ENCODE measurements around the gene FAF2.
"Not testable (repeated sequence)": the region's sequence is repeated elsewhere in the genome, so short reads cannot be mapped to it uniquely, and the experiment has no call there.

Gene FAF2

DNA sequence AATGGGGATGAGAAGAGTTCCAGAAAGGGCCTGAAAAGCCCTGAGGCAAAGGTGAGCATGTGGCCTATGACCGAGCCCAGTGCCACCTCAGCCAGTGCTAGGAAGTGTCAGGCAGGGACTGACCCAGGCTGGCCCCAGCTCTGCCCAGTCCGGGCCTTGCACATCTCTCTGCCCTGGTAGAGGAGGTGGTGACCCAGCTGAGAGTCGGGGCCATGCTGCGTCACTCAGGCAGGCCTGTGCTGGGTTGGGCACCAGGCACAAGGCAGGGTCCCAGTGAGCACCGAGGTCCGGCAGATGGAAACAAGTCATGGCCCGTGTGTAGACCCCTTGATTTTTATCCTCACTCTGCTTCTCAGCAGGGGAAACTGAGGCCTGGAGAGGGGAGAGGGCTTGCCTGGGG, 101.7 kb downstream of the FAF2 start:
- H3K4me3 Mint-ChIP-seq: no peak overlapping the region
- H3K27ac Mint-ChIP-seq: no peak overlapping the region
- no peaks in the 10 kb centered on the region for H3K9me3 Mint-ChIP-seq
- H3K36me3 Mint-ChIP-seq (ENCODE audit: low read depth): peaks cover under 1% of the 10 kb centered on the region
- no peaks in the 10 kb centered on the region for H3K27me3 Mint-ChIP-seq (ENCODE audit: low read depth)
- peaks cover 13% of the 10 kb centered on the region for H3K4me1 Mint-ChIP-seq (ENCODE audit: low read depth)
- no peak for DNase-seq (ENCODE audit: low spot score)

DNA sequence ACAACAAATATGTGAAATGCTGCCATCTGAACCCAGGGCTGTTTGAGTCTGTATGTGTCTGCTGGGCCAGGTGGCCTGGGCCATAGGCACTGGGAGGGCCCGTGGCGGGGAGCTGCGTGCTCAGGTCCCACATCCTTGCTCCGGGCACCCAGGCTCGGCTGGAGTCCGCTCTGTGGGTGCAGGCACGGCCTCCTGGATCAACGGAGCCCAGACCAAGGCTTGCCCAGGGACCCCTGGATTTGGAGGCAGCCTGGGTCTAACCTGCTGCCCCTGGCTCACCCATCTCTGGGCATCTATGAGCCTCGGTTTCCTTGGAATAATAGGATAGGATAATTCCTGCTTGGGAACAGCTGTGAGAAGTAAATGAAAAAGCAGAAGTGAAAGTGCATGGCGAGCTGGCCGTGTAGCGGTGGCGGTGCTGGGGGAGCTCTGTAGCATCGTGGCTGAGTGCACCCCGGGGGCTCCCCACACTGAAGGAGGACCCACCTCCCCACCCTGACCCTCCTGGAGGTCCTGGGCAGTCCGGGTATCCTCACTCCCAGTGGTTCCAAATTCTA, 102.2 kb downstream of the FAF2 start:
- H3K27me3 Mint-ChIP-seq (ENCODE audit: low read depth): no peaks in the 10 kb centered on the region
- H3K9me3 Mint-ChIP-seq: no peaks in the 10 kb centered on the region
- H3K4me1 Mint-ChIP-seq (ENCODE audit: low read depth): peaks cover 11% of the 10 kb centered on the region
- no peaks in the 10 kb centered on the region for H3K36me3 Mint-ChIP-seq (ENCODE audit: low read depth)
- H3K4me3 Mint-ChIP-seq: no peak overlapping the region
- no peak overlapping the region for H3K27ac Mint-ChIP-seq
- no peak for DNase-seq (ENCODE audit: low spot score)

- not testable (repeated sequence) for H3K27me3 Mint-ChIP-seq (ENCODE audit: low read depth); DNase-seq (ENCODE audit: low spot score); H3K27ac Mint-ChIP-seq; H3K36me3 Mint-ChIP-seq (ENCODE audit: low read depth); H3K4me3 Mint-ChIP-seq; H3K9me3 Mint-ChIP-seq
- H3K4me1 Mint-ChIP-seq (ENCODE audit: low read depth): peaks cover 15% of the 10 kb centered on the region
These were observed 102.8 kb downstream of the FAF2 start for GRCh38 chr5:176550937-176551336.

- no peaks in the 10 kb centered on the region for H3K36me3 Mint-ChIP-seq (ENCODE audit: low read depth)
- no peak for DNase-seq (ENCODE audit: low spot score)
- H3K4me3 Mint-ChIP-seq: no peak overlapping the region
- H3K9me3 Mint-ChIP-seq: no peaks in the 10 kb centered on the region
- H3K4me1 Mint-ChIP-seq (ENCODE audit: low read depth): peaks cover 17% of the 10 kb centered on the region
- H3K27ac Mint-ChIP-seq: no peak overlapping the region
- no peaks in the 10 kb centered on the region for H3K27me3 Mint-ChIP-seq (ENCODE audit: low read depth)
These were observed 104.2 kb downstream of the FAF2 start for GRCh38 chr5:176552332-176552869.

DNA sequence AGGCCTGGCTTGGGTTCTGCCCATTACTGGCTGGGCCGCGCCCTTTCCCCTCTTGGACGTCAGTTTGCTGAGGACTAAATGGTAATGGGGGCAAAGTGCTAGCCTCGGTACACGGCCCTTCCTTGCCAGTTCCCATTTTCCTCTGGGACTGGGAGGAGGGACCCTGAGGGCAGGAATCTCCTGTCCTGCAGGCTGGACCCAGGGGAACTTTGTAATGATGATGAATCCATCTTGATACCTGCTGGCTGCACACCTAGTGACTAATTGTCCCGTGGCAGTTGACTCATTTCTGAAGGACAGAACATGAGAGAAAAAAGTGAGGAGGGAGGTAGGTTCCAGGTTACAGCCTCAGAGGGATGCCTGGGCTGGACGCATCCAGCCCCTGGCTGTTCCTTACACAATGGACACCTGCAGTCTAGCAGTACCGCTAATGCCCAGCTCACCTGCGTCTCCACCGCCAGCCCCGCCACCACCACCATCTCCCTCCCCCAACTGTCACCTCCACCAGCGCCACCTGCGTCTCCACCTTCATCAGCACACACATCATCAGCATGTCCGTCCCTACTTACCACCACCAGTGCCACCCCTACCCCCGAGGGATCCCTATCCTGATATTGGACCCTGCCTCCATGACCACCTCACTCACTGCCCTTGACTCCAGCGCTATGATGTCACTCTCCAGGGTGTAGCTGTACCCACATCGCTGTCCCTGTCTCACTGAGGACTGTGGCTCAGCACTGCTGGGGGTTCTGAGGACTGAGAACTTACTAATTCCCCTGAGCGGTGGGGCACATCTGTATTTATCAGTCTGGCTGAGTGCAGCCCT, 105.3 kb downstream of the FAF2 start:
- H3K4me1 Mint-ChIP-seq (ENCODE audit: low read depth): peaks cover 17% of the 10 kb centered on the region
- H3K27me3 Mint-ChIP-seq (ENCODE audit: low read depth): no peaks in the 10 kb centered on the region
- DNase-seq (ENCODE audit: low spot score): no peak
- H3K9me3 Mint-ChIP-seq: no peaks in the 10 kb centered on the region
- no peak overlapping the region for H3K4me3 Mint-ChIP-seq
- H3K36me3 Mint-ChIP-seq (ENCODE audit: low read depth): no peaks in the 10 kb centered on the region
- no peak overlapping the region for H3K27ac Mint-ChIP-seq

DNA sequence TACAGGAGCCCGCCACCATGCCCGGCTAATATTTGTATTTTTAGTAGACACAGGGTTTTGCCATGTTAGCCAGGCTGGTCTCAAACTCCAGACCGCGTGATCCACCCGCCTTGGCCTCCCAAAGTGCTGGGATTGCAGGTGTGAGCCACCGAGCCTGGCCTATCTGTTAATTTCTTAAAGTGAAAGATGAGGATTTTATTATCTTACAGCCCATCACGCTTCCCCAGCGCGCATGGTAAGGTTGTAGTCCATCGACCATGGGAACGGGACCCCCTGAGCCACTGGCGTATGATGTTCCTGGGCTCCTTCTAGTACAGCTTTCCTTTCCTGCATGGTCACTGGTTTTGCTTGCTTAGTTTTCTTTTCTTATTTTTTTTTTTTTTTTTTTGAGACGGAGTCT, 109.7 kb downstream of the FAF2 start:
- Mint-ChIP-seq H3K27ac (no peak overlapping the region), H3K27me3 (ENCODE audit: low read depth) (no peaks in the 10 kb centered on the region), H3K36me3 (ENCODE audit: low read depth) (no peaks in the 10 kb centered on the region), H3K4me1 (ENCODE audit: low read depth) (peaks cover 31% of the 10 kb centered on the region), H3K4me3 (no peak overlapping the region), H3K9me3 (no peaks in the 10 kb centered on the region)
- no peak for DNase-seq (ENCODE audit: low spot score)

Data from T-helper 2 cell treated with Interferon-gamma antibody and Interleukin-4, amounts not matched to agents 5 μg/mL and 100 μg/mL, for 36 hours (primary cell).